Mucosa of descending colon (tissue), 3 donors: ENCODE results near the gene CPED1. TPM values are rescaled to one million over a fixed set of nuclear protein-coding genes. Genes with fewer than 3 reads are reported as not detected.

Experiments
- ATAC-seq: fragments of 200-7000 bp; cut with Tn5 transposase; one replicate; pipeline ENCODE4 v1.9.1; 2020; ENCODE audit warnings: mild to moderate bottlenecking, moderate library complexity
- DNase-seq, 3 donors: peaks; one replicate each; pipeline ENCODE4 v3.0.0-alpha.2; 2020
- H3K36me3 ChIP-seq: fragments of 200-600 bp; one replicate; pipeline ENCODE4 v1.8.0; 2021; ENCODE audit warnings: low read depth, mild to moderate bottlenecking
- H3K4me1 ChIP-seq: fragments of 200-600 bp; one replicate; pipeline ENCODE4 v1.8.0; 2021; ENCODE audit warnings: low read depth, mild to moderate bottlenecking
- H3K4me3 ChIP-seq: fragments of 200-600 bp; one replicate; pipeline ENCODE4 v1.8.0; 2021; ENCODE audit warnings: mild to moderate bottlenecking
- H3K9me3 ChIP-seq: fragments of 200-600 bp; one replicate; pipeline ENCODE4 v1.8.0; 2021; ENCODE audit warnings: mild to moderate bottlenecking
- intact Hi-C, 2 donors: fragments of 100-400 bp; cut with DNase I in 1 of 2; cut with micrococcal nuclease in 1 of 2; formaldehyde crosslinking; loops; one replicate each; pipeline versions ENCODE4 v1.11.0 to v1.11.1; 2022; cut with DNase I, micrococcal nuclease
- total RNA-seq, 3 donors: library from RNA; stranded (reverse); fragmentation: NEBNext Ultra II Directional in 2 of 3; extraction: Animal tissue kit (Norgen Biotek cat#: 25700) in 2 of 3; gene quantifications; one replicate each; pipeline versions ENCODE4 v1.2.1 to v1.2.4, GENCODE V29; 2021 to 2023
- TF ChIP-seq, protein P1 (sequence below): fragments of 200-600 bp; IDR thresholded peaks from one replicate; pipeline ENCODE4 v1.8.0; 2022; ENCODE audit warnings: antibody characterized with exemption, mild to moderate bottlenecking
- donor health status: DM: no; HTN: no; CAD: no; lungs with moderate emphysema.
- donor health status: DM: no; HTN: no; CAD: no.
- donor health status: DM: no; HTN: yes; CAD: no.

The CPED1 gene
- total RNA-seq, 3 donors from 2014 or later = 6.5 to 67.7 (median 8.8) TPM

DNA sequence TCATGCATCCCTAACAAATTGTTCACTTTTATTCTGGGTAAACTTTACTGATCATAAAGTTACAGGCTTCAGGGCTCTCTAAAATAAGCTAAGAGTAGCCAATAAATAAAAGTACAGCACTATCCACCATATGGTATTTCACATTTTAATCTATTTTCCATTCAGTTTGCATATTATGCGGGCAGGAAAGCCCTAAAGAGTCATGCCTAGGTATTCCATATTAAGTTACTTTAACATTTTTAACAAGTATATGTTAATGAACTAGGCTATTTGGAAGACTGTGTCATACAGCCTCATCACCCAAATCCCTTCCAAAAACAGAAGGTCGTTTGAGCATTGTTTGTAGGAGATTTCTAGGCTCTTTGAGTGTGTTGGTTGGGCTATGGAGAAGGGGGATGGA, 106.3 kb downstream of the CPED1 start:
- Histone ChIP-seq H3K36me3 (no peaks in the 10 kb centered on the region), H3K9me3 (no peaks in the 10 kb centered on the region), H3K4me1 (no peaks in the 10 kb centered on the region), H3K4me3 (no peak overlapping the region)
- DNase-seq (no peak), ATAC-seq (no peak)
- intact Hi-C loops = no loop called here
- TF ChIP-seq, protein P1, sequence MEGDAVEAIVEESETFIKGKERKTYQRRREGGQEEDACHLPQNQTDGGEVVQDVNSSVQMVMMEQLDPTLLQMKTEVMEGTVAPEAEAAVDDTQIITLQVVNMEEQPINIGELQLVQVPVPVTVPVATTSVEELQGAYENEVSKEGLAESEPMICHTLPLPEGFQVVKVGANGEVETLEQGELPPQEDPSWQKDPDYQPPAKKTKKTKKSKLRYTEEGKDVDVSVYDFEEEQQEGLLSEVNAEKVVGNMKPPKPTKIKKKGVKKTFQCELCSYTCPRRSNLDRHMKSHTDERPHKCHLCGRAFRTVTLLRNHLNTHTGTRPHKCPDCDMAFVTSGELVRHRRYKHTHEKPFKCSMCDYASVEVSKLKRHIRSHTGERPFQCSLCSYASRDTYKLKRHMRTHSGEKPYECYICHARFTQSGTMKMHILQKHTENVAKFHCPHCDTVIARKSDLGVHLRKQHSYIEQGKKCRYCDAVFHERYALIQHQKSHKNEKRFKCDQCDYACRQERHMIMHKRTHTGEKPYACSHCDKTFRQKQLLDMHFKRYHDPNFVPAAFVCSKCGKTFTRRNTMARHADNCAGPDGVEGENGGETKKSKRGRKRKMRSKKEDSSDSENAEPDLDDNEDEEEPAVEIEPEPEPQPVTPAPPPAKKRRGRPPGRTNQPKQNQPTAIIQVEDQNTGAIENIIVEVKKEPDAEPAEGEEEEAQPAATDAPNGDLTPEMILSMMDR = no peak

DNA sequence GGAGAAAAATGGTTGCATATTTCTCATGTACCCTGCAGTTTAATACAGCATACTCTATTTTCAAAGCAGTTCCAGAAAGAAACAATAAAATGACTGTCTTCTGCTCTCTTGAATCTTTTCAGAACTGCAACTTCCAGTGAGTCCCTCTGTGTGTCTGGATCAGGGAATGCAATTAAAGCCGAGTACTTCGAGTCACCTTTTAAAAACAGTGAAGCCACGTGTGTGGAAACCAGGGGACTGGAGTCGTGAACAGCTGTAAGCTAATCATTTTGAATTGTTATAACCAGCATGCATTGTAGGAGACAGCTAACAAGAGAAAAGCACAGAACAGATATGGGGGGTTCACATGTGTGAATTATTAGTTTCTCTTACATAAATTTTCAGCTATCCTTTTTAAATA, 109.1 kb downstream of the CPED1 start:
- intact Hi-C loops = no loop called here
- no peak overlapping the region for H3K4me3 ChIP-seq
- no peaks in the 10 kb centered on the region for H3K4me1 ChIP-seq
- DNase-seq (no peak), ATAC-seq (no peak)
- TF ChIP-seq, protein P1 = no peak
- no peaks in the 10 kb centered on the region for H3K9me3 ChIP-seq
- no peaks in the 10 kb centered on the region for H3K36me3 ChIP-seq

DNA sequence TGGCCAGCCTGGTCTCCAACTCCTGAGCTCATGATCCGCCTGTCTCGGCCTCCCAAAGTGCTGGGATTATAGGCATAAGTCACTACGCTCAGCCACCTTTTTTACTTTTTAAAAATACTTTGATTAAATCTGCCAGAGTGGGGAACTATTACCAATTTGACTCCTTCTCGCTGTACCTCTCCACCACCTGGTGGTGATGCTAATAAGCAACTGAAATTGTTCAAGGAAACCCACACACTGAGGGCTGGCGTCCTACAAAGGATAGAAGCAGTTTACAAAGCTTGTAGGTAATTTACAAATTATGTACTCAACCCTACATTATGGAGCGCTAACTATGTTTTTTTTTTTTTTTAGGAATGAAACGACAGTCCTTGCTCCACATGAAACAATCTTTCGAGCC, 111.1 kb downstream of the CPED1 start:
- Histone ChIP-seq H3K4me3 (no peak overlapping the region), H3K4me1 (no peaks in the 10 kb centered on the region), H3K36me3 (no peaks in the 10 kb centered on the region), H3K9me3 (no peaks in the 10 kb centered on the region)
- intact Hi-C loops = no loop called here
- DNase-seq = no peak
- TF ChIP-seq, protein P1 = no peak
- no peak for ATAC-seq

DNA sequence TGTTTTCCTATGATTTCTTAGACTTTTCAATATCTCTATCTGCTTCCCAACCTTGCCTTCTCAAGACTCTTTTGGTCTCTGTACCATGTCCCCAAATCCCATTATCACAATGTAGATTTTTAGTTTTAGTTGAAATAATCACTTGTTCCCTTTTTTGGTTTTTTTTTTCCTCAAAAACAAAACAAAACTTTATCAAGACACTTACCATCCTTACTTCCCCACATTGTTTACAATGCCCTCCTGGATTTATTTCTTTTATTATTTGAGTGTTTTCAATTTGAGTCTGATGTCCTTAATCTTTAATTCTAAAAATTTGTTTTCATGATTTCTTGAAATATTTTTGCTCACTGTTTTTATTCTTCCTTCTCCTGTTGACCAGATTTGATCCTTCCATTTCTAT, 112.6 kb downstream of the CPED1 start:
- intact Hi-C loops = no loop called here
- Histone ChIP-seq H3K36me3 (no peaks in the 10 kb centered on the region), H3K4me1 (no peaks in the 10 kb centered on the region), H3K9me3 (no peaks in the 10 kb centered on the region), H3K4me3 (no peak overlapping the region)
- TF ChIP-seq, protein P1 = no peak
- DNase-seq (no peak), ATAC-seq (no peak)

DNA sequence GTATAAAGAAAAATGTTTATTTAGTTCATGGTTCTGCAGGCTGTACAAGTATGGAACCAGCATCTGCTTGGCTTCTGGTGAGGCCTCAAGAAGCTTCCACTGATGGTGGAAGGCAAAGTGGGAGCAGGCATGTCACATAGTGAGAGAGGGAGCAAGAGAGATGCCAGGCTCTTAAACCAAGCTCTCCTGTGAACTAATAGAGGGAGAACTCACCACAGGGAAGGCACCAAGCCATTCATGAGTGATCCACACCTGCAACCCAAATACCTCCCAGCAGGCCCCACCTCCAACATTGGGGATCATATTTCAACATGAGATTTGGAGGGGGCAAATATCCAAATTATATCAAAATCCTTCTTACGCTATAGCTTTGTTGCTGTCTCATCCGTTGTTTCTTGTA, 113.1 kb downstream of the CPED1 start:
- ATAC-seq = no peak
- no peak for DNase-seq
- H3K4me1 ChIP-seq = no peaks in the 10 kb centered on the region
- intact Hi-C loops = no loop called here
- TF ChIP-seq, protein P1 = no peak
- no peaks in the 10 kb centered on the region for H3K36me3 ChIP-seq
- H3K4me3 ChIP-seq = no peak overlapping the region
- no peaks in the 10 kb centered on the region for H3K9me3 ChIP-seq

DNA sequence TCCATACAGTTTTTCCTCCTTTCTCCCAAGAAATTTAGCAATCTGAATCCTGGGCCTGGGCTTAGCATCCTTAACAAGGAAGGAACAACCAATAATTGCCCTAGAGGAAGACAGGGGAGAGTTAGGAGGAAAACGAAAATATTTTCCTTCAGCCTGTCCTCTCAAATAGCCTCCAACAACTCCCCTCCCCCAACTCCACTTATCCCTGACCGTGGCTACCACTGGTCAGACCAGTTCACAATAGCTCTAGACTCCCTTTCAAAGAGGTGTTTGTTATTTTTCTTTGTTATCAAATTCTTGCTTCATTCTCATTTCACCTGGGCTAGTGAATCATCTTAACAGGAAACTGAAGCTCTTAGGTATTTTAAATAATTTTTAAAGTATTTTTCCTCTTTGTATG, 114.1 kb downstream of the CPED1 start:
- Histone ChIP-seq H3K4me1 (no peaks in the 10 kb centered on the region), H3K36me3 (no peaks in the 10 kb centered on the region), H3K9me3 (no peaks in the 10 kb centered on the region), H3K4me3 (no peak overlapping the region)
- no peak for DNase-seq
- no peak for ATAC-seq
- intact Hi-C loops = no loop called here
- TF ChIP-seq, protein P1 = no peak
